Measurements from ENCODE around the gene PHKA1.

Gene PHKA1

GRCh38 chrX:72713130-72713529, 976 bp downstream of the PHKA1 start:
- TF ChIP-seq CTCF (IDR thresholded peaks at IDR 0.05; ENCODE audit: extremely low read depth, missing control alignments) = no peak
- no peak for DNase-seq (ENCODE audit: low spot score)

GRCh38 chrX:72712094-72712755, 1.9 kb downstream of the PHKA1 start:
- TF ChIP-seq CTCF (IDR thresholded peaks at IDR 0.05; ENCODE audit: extremely low read depth, missing control alignments) = no peak
- DNase-seq (ENCODE audit: low spot score) = no peak

- no peak for TF ChIP-seq CTCF (IDR thresholded peaks at IDR 0.05; ENCODE audit: extremely low read depth, missing control alignments)
- no peak for DNase-seq (ENCODE audit: low spot score)
Observed at GRCh38 chrX:72705814-72706213, 8.3 kb downstream of the PHKA1 start.

- no peak for TF ChIP-seq CTCF (IDR thresholded peaks at IDR 0.05; ENCODE audit: extremely low read depth, missing control alignments)
- DNase-seq (ENCODE audit: low spot score) = no peak
Observed at GRCh38 chrX:72705111-72705510, 9.0 kb downstream of the PHKA1 start.

GRCh38 chrX:72694170-72694569, 19.9 kb downstream of the PHKA1 start:
- no peak for DNase-seq (ENCODE audit: low spot score)
- TF ChIP-seq CTCF (IDR thresholded peaks at IDR 0.05; ENCODE audit: extremely low read depth, missing control alignments) = no peak

- DNase-seq (ENCODE audit: low spot score) = no peak
- no peak for TF ChIP-seq CTCF (IDR thresholded peaks at IDR 0.05; ENCODE audit: extremely low read depth, missing control alignments)
Observed at GRCh38 chrX:72693477-72693876, 20.6 kb downstream of the PHKA1 start.

- no peak for TF ChIP-seq CTCF (IDR thresholded peaks at IDR 0.05; ENCODE audit: extremely low read depth, missing control alignments)
- no peak for DNase-seq (ENCODE audit: low spot score)
Observed at GRCh38 chrX:72687396-72687795, 26.7 kb downstream of the PHKA1 start.

Measured in GM20000 (cell line).